Ovary (tissue), 3 donors: ENCODE measurements around the gene APP.

Experiments used
- POLR2A ChIP-seq: fragments of 450-650 bp; IDR thresholded peaks from one replicate; pipeline ENCODE4 v1.6.1; 2017; ENCODE audit warnings: antibody characterized with exemption, mild to moderate bottlenecking, moderate library complexity
- TF ChIP-seq, protein P1 (sequence below), 3 donors: fragments of 450-650 bp in 2 of 3; fragments of 200-600 bp in 1 of 3; IDR thresholded peaks; one replicate each; pipeline versions ENCODE4 v1.5.1 to v1.8.0; 2016 to 2022; ENCODE audit warnings: antibody characterized with exemption in 3 of 3, mild to moderate bottlenecking in 1 of 3
- donor health status: DM: no; HTN: no; CAD: no.

DNA sequence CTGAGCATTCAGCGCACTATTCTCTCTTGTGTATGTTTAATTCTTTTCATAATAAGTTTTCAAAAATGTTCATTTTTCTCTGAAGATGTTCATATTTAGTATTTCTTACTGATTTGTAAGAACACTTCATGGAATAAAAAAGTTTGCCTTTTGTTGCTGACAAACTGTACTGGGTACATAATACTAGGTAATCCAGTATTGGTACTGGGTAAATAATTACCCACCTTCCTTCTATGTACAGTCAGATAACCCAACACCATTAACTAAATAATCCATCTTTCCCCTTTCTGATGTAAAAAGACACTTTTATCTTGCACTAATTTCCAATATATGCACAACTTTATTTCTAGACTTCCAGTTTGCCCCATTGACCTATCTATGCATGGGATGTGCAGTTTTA lies 23.9 kb downstream of the APP start:
- TF ChIP-seq POLR2A: no peak
- TF ChIP-seq, protein P1, sequence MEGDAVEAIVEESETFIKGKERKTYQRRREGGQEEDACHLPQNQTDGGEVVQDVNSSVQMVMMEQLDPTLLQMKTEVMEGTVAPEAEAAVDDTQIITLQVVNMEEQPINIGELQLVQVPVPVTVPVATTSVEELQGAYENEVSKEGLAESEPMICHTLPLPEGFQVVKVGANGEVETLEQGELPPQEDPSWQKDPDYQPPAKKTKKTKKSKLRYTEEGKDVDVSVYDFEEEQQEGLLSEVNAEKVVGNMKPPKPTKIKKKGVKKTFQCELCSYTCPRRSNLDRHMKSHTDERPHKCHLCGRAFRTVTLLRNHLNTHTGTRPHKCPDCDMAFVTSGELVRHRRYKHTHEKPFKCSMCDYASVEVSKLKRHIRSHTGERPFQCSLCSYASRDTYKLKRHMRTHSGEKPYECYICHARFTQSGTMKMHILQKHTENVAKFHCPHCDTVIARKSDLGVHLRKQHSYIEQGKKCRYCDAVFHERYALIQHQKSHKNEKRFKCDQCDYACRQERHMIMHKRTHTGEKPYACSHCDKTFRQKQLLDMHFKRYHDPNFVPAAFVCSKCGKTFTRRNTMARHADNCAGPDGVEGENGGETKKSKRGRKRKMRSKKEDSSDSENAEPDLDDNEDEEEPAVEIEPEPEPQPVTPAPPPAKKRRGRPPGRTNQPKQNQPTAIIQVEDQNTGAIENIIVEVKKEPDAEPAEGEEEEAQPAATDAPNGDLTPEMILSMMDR (IDR thresholded peaks at IDR 0.05): no peak
